Osteocyte (in vitro differentiated cells): ENCODE measurements around the gene ADAMTS6. TPM values are rescaled to one million over a fixed set of nuclear protein-coding genes. Genes with fewer than 3 reads are reported as not detected.

Source experiments
- DNase-seq: peaks from one replicate; pipeline ENCODE4 v3.0.0; 2021; ENCODE audit warnings: mixed read lengths; ENCODE audit not compliant: unreplicated experiment; ENCODE audit errors: extremely low spot score
- H3K27ac Mint-ChIP-seq: one replicate; pipeline ENCODE4 v1.8.0; 2021; ENCODE audit warnings: mild to moderate bottlenecking, mixed read lengths; ENCODE audit not compliant: unreplicated experiment
- H3K27me3 Mint-ChIP-seq: one replicate; pipeline ENCODE4 v1.8.0; 2021; ENCODE audit warnings: mixed read lengths; ENCODE audit not compliant: unreplicated experiment
- H3K36me3 Mint-ChIP-seq: one replicate; pipeline ENCODE4 v1.8.0; 2021; ENCODE audit warnings: mixed read lengths; ENCODE audit not compliant: unreplicated experiment
- H3K4me1 Mint-ChIP-seq: one replicate; pipeline ENCODE4 v1.8.0; 2021; ENCODE audit warnings: mixed read lengths; ENCODE audit not compliant: unreplicated experiment
- H3K4me3 Mint-ChIP-seq: one replicate; pipeline ENCODE4 v1.8.0; 2021; ENCODE audit warnings: mild to moderate bottlenecking, moderate library complexity, mixed read lengths; ENCODE audit not compliant: unreplicated experiment
- H3K9me3 Mint-ChIP-seq: one replicate; pipeline ENCODE4 v1.8.0; 2021; ENCODE audit warnings: mixed read lengths; ENCODE audit not compliant: unreplicated experiment
- CTCF ChIP-seq: fragments of 200-600 bp; sonication (generic); IDR thresholded peaks from 2 replicates; pipeline ENCODE4 v1.5.0; 2021; ENCODE audit warnings: antibody characterized with exemption, mild to moderate bottlenecking, moderate library complexity
- total RNA-seq: library from RNA; stranded (reverse); gene quantifications from 2 replicates; pipeline ENCODE4 v1.2.1, GENCODE V29; 2021

Gene ADAMTS6
- total RNA-seq, 1 donor from 2014 or later, result 4.7 TPM

- no peak for DNase-seq
- no peak overlapping the region for H3K4me3 Mint-ChIP-seq
- no peak overlapping the region for H3K27ac Mint-ChIP-seq
- H3K9me3 Mint-ChIP-seq, result no peaks in the 10 kb centered on the region
- peaks cover 1% of the 10 kb centered on the region for H3K36me3 Mint-ChIP-seq
- no peak for TF ChIP-seq CTCF
- H3K27me3 Mint-ChIP-seq, result no peaks in the 10 kb centered on the region
- H3K4me1 Mint-ChIP-seq, result peaks cover 24% of the 10 kb centered on the region
These were observed 175.8 kb downstream of the ADAMTS6 start for GRCh38 chr5:65305913-65306312.

- H3K9me3 Mint-ChIP-seq, result no peaks in the 10 kb centered on the region
- H3K27me3 Mint-ChIP-seq, result no peaks in the 10 kb centered on the region
- DNase-seq, result no peak
- H3K4me1 Mint-ChIP-seq, result peaks cover 7% of the 10 kb centered on the region
- H3K4me3 Mint-ChIP-seq, result no peak overlapping the region
- H3K36me3 Mint-ChIP-seq, result no peaks in the 10 kb centered on the region
- H3K27ac Mint-ChIP-seq, result peak overlapping the region; percentile 20
- TF ChIP-seq CTCF, result no peak
These were observed 181.9 kb downstream of the ADAMTS6 start for GRCh38 chr5:65299861-65300260.

- no peak for DNase-seq
- H3K4me1 Mint-ChIP-seq, result peaks cover 23% of the 10 kb centered on the region
- H3K27me3 Mint-ChIP-seq, result no peaks in the 10 kb centered on the region
- no peak for TF ChIP-seq CTCF
- H3K4me3 Mint-ChIP-seq, result no peak overlapping the region
- H3K36me3 Mint-ChIP-seq, result no peaks in the 10 kb centered on the region
- H3K9me3 Mint-ChIP-seq, result no peaks in the 10 kb centered on the region
- no peak overlapping the region for H3K27ac Mint-ChIP-seq
These were observed 185.7 kb downstream of the ADAMTS6 start for GRCh38 chr5:65296067-65296466.

GRCh38 chr5:65292196-65292595 lies 189.5 kb downstream of the ADAMTS6 start:
- Mint-ChIP-seq H3K36me3 (no peaks in the 10 kb centered on the region), H3K27ac (peak overlapping the region; percentile 37), H3K4me1 (peaks cover 19% of the 10 kb centered on the region), H3K9me3 (no peaks in the 10 kb centered on the region), H3K4me3 (no peak overlapping the region), H3K27me3 (no peaks in the 10 kb centered on the region)
- no peak for DNase-seq
- no peak for TF ChIP-seq CTCF

GRCh38 chr5:65290677-65291076 lies 191.0 kb downstream of the ADAMTS6 start:
- Mint-ChIP-seq H3K36me3 (no peaks in the 10 kb centered on the region), H3K4me3 (no peak overlapping the region), H3K27ac (no peak overlapping the region), H3K4me1 (peaks cover 19% of the 10 kb centered on the region), H3K9me3 (no peaks in the 10 kb centered on the region), H3K27me3 (no peaks in the 10 kb centered on the region)
- TF ChIP-seq CTCF, result no peak
- DNase-seq, result no peak
